Right cardiac atrium (tissue), 5 donors: Measurements from ENCODE around the gene C10orf105. TPM values are rescaled to one million over a fixed set of nuclear protein-coding genes. Genes with fewer than 3 reads are reported as not detected.
A peak's percentile ranks its signal among the peaks of the same experiment; 100 is the strongest.

Experiments
- ATAC-seq, 2 donors: fragments of 200-7000 bp; cut with Tn5 transposase; one replicate each; pipeline versions ENCODE4 v1.8.0 to v1.9.1; 2020; ENCODE audit warnings: moderate library complexity in 2 of 2, mild to moderate bottlenecking in 1 of 2
- DNase-seq, 3 donors: peaks; one replicate each; pipeline ENCODE4 v3.0.0-alpha.2; 2020
- H3K27ac ChIP-seq: one replicate; pipeline ENCODE4 v1.5.1; 2013; ENCODE audit warnings: mild to moderate bottlenecking, low read length, control low read depth, moderate library complexity
- H3K27me3 ChIP-seq: one replicate; pipeline ENCODE4 v1.6.1; 2013; ENCODE audit not compliant: control insufficient read depth, insufficient read depth
- H3K4me1 ChIP-seq: one replicate; pipeline ENCODE4 v1.6.1; 2013; ENCODE audit warnings: low read length; ENCODE audit not compliant: control insufficient read depth, insufficient read depth
- H3K4me3 ChIP-seq: one replicate; pipeline ENCODE4 v1.5.1; 2013; ENCODE audit warnings: low read length, control low read depth
- H3K9me3 ChIP-seq: one replicate; pipeline ENCODE4 v1.6.1; 2013; ENCODE audit warnings: low read length; ENCODE audit not compliant: control insufficient read depth
- WGBS: extraction: QIAGEN DNeasy Blood & Tissue Kit; methylation state at CpG from one replicate; pipeline ENCODE4 v1.1.7; 2013; 5-methylcytosine and 5-hydroxymethylcytosine counted together
- intact Hi-C, 4 donors: fragments of 100-400 bp; cut with DNase I; formaldehyde crosslinking; loops; one replicate each; pipeline versions ENCODE4 v1.11.0 to v1.14.0; 2022 to 2023
- polyA plus RNA-seq: library from polyadenylated mRNA; stranded (reverse); fragments of 200-250 nt; gene quantifications from one replicate; pipeline ENCODE4 v1.2.3, GENCODE V29; 2013
- total RNA-seq, 4 donors: library from RNA; stranded (reverse); fragmentation: NEBNext Ultra II Directional; extraction: Animal tissue kit (Norgen Biotek cat#: 25700); gene quantifications; one replicate each; pipeline ENCODE4 v1.2.1, GENCODE V29; 2021
- donor health status: healthy with polysubstance abuse.
- donor health status: DM: no; HTN: yes; CAD: no.
- donor health status: DM: no; HTN: no; CAD: no.
- donor health status: DM: no; HTN: yes; CAD: no; lungs with severe emphysema.
- donor health status: DM: yes; HTN: yes; CAD: no.

Gene C10orf105
- total and polyA plus RNA-seq, 5 donors, result 0.09 to 0.36 (median 0.19) TPM; not detected in 1

DNA sequence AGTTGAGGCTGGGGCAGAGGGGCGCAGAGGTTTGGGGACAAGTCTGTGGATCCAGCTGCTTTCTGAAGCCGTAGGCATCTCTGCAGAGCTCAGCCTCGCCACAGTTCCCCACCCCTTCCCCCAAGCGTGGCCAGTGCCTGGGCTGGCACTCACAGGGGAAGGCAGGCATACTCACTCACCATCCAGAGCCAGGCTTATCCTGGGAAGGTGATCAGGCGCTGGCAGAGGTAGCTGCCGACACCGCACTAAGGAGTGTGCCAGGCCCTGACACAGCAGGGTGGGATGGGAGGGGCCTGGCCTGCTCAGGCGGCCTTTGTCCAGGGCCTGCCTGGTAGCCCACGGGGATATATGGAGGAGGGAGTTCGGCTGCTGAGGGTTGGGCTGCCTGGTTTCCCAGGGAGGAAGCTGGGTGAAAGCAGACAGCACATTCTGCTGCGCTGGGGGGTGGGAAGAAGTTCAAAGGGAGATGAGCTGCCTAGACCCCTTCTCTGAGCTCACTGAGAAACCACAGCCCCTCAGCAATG is 37.9 kb upstream of the C10orf105 start:
- Histone ChIP-seq H3K4me3 (no peak overlapping the region), H3K27ac (no peak overlapping the region), H3K27me3 (no peaks in the 10 kb centered on the region), H3K4me1 (peaks cover 2% of the 10 kb centered on the region), H3K9me3 (no peaks in the 10 kb centered on the region)
- intact Hi-C loops, result no loop called here
- 64% methylated on average over 11 of the region's 11 CpGs for WGBS
- DNase-seq (peak in 2 of 3 donors; percentile 47 to 60), ATAC-seq (peak; percentile 23 to 27)

DNA sequence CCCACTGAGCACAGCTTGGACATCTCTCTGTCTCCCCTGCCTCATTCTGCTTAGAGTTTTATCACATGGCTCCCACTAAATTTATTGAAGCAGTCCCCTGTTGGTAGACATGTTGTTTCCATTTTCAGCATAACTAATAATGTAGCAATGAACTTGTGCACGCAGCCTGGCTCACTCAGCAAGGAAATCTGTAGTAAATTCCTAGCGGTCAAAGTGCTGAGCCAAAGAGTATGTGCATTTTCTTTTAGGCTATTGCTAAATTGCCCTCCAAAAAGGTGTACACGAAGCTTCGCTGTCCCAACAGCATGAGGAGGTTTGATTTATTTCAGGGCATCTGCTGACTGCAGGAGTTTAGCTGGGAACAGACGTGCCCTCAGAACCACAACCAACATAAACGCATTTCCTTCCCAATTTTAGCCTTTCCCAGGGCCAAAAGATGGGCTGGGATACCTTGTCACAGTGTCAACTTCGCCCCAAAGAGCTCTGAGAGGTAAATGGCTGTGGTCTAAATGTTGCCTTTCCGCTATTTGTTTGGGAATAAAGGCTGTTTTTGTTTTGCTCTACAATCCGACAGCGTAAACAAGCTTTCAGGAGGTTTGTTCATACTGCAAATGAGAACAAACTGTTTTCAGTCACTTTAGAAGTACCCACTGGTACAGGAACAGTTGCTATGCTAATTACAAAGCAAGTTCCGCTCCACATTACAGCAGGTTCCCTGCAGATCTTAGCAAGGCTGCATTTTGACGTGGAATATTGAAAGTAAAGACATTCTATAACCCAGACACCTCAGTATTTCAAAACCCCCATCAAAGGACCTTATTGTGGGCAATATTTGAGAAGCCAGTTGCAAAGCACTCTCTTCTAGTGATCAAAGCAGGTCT is 37.0 kb upstream of the C10orf105 start:
- Histone ChIP-seq H3K9me3 (no peaks in the 10 kb centered on the region), H3K4me3 (no peak overlapping the region), H3K27ac (no peak overlapping the region), H3K4me1 (peaks cover 2% of the 10 kb centered on the region), H3K27me3 (no peaks in the 10 kb centered on the region)
- WGBS, result 76% methylated on average over 12 of the region's 12 CpGs
- intact Hi-C loops, result no loop called here
- DNase-seq, result peak in 2 of 3 donors; percentile 4 to 6
- no peak for ATAC-seq

DNA sequence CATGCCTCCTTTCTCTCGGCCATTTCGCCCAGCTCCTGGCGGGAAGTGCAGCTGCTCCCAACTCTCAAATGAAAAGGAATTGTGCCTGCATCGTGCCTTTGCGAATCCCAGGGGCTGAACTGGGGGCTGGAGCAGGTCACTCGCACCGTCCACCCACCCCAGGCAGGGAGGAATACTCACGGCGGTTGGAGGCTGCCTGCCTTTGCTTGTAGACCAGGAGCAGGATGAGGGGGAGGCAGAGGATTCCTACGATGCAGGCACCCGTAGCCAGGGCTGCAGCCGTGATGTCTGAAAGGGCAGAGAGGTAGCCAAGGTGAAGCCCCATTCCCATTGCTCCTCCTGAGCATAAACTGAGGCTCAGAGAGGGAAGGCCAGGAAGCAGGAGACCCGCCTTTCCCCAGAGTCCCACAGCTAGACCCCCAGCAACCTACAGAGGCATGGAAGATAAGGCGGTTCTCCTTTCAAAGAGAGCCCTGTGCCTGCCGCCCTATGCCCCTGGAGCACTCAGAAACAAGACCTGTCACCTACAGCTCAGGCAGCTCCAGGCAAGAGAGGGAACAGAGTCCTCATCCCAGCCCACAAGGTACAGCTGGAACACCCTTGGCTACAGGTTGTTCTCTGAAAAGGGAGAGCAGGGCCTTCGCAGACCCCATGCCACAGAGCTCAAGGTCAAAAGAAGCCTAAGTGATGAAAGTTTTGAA is 35.8 kb upstream of the C10orf105 start:
- H3K27ac ChIP-seq, result no peak overlapping the region
- H3K4me3 ChIP-seq, result no peak overlapping the region
- WGBS, result 87% methylated on average over 16 of the region's 16 CpGs
- DNase-seq (peak in 2 of 3 donors; percentile 38 to 43), ATAC-seq (no peak)
- H3K4me1 ChIP-seq, result peaks cover 2% of the 10 kb centered on the region
- H3K9me3 ChIP-seq, result no peaks in the 10 kb centered on the region
- intact Hi-C loops, result no loop called here
- H3K27me3 ChIP-seq, result no peaks in the 10 kb centered on the region

DNA sequence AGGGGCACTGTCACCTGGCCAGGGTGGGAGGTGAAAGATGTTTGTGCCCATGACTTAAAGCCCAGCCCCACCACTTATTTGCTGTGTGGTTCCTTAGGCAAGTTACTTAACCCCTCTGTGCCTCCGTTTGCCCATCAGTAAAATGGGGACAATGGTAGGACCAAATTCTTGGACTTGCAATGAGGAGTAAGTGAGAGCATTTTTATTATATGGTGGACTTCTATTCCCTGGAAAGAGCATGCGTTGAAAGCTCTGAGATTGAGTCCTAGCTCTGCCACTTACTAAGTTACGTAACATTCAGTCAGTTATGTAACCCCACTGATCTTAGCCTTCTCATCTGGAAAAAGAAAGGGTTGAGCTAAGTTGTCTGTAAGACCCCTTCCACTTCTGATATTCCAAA is 35.0 kb upstream of the C10orf105 start:
- H3K4me3 ChIP-seq, result no peak overlapping the region
- peaks cover 2% of the 10 kb centered on the region for H3K4me1 ChIP-seq
- H3K9me3 ChIP-seq, result no peaks in the 10 kb centered on the region
- 69% methylated on average over 3 of the region's 3 CpGs for WGBS
- intact Hi-C loops, result no loop called here
- no peak for DNase-seq
- no peaks in the 10 kb centered on the region for H3K27me3 ChIP-seq
- no peak for ATAC-seq
- H3K27ac ChIP-seq, result no peak overlapping the region

DNA sequence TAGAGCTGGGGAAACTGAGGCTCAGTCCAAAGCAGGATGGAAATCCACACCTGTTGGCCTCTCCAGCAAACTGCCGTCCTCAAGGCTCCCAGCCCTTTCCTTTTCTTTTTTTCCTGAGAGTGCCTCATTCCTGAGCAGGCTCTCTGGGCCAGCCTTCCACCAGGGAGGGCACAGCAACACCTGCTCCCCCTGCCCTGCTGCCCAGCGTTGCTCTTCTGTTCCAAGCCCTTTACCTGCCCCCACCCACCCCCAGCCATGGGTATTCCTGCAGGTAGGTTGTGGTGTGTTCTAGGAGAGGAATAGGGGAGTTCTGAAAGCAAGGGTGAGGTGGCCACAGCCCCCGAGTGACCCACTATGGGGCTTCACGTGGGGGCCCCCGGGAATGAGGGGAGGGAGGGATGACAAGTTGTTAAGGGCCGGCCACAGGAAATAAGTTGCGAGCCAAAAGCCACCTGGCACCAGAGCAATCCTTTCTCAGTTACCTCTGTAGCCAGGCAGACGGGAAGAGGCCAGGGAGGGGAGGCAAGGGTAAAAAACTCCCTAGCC is 34.5 kb upstream of the C10orf105 start:
- WGBS, result 50% methylated on average over 8 of the region's 8 CpGs
- peaks cover 7% of the 10 kb centered on the region for H3K4me1 ChIP-seq
- intact Hi-C loops, result no loop called here
- H3K4me3 ChIP-seq, result no peak overlapping the region
- no peak overlapping the region for H3K27ac ChIP-seq
- H3K9me3 ChIP-seq, result no peaks in the 10 kb centered on the region
- peak in 2 of 3 donors; percentile 44 to 47 for DNase-seq
- no peaks in the 10 kb centered on the region for H3K27me3 ChIP-seq
- ATAC-seq, result no peak

DNA sequence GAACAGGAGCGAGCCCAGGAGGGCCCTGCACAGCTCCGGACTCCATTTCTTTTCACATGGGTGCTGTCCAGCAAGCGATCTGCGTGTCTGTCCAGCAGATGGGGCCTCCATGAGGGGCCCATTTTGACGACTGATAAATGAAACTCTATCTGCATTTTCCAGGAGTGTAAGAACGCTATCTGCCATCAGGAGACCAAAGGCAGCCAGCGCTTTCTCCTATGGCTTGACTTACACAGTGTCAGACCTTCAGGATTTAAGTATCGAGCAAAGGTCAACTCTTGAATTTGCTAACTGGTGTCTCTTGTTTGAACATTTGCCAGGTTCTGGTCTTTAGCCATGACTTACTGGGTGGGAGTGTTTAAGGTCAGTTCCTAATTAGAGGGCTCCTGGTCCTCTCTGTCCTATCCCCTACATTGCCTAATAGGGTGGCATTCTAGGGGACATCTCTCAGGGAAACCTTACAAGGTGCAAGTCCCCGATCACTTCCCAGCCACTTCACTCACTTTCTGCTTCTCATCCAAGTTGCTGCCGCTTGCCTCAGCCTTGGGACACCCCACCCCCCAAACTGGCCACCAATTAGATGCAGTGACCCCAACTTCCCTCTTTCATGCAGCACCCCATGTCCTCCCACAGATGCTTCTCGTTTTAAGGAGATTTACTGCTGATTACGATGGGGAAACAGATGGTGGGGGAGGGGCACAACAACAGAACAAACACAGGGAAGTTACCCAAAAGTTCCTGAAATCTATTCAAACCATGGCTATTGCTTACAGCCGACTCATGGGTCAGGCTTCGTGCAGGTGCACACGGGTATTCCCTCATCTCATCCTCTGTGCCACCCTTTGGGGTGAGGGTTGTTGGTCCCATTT is 33.7 kb upstream of the C10orf105 start:
- Histone ChIP-seq H3K9me3 (no peaks in the 10 kb centered on the region), H3K4me3 (no peak overlapping the region), H3K27me3 (no peaks in the 10 kb centered on the region), H3K27ac (no peak overlapping the region), H3K4me1 (peaks cover 12% of the 10 kb centered on the region)
- ATAC-seq (peak in 1 of 2 donors; percentile 4), DNase-seq (peak; percentile 45 to 78 (median 76))
- WGBS, result 74% methylated on average over 15 of the region's 15 CpGs
- intact Hi-C loops, result no loop called here

DNA sequence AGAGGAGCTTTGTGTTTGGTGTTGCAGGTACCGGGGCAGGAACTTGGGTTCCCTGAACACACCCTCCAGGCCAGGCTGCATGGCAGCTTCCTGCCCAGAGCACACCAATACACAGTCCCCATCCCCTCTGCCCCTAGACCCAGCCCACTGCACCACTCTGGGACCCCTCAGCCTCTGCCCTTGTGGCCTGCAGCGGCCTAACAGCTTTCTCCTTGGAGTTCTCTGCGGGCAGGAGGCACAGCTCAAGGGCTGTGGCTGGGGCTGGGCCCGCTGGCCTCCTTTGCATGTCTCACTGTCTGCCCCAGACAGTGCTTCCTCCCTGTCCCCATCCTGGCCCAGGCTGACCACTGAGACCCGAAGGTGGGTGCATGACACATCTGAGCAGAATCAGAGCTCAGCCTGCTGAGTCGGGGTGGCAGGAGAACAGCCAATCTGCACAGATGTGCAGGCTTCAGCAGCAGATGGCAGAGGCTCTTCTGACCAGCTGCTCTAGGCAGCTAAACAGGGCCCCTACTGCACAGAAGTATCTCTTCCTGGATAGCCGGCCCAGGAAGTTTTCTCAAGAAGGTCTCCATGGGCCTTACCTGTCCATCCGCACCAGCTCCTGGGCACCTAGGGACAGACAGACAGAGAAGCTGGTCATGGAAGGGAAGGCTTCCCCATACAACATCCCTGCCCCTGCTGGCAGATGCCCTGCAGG is 33.0 kb upstream of the C10orf105 start:
- intact Hi-C loops, result no loop called here
- DNase-seq, result peak in 2 of 3 donors; percentile 37 to 49
- Histone ChIP-seq H3K27me3 (no peaks in the 10 kb centered on the region), H3K27ac (no peak overlapping the region), H3K9me3 (no peaks in the 10 kb centered on the region), H3K4me1 (peaks cover 19% of the 10 kb centered on the region), H3K4me3 (no peak overlapping the region)
- WGBS, result 78% methylated on average over 8 of the region's 8 CpGs
- no peak for ATAC-seq

DNA sequence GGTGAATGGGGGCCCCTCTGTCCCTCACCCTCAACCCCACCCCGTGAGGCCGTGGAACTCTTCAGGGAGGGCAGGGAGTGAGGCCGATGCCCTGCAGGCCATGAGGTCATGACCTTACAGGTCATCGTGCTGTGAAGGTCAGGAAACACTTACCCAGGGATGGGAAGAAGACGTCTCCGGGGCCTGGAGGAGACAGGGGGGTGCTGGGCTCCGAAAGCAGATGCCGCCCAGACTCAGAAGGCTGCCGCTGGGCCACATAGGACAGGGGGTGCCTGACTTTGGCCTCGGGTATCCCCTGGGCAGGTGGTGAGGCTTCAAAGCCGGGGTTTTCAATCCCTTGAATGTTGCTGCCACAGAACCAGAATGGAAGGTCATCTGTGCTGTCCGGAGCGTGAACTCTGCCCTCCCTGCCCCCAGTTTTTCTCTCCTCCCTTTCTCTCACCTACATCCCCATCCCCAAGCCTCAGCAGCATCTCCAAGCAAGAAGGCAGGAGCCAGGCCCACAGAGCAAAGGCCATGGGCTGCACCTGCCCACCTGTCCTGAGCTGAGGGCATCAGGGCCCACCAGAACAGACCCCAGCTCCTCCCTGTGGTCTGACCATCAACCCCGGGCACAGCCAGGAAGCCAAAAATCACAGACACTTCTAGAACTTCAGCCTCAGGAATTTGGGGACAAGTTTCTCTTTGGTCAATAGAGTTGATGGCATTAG is 32.1 kb upstream of the C10orf105 start:
- peaks cover 28% of the 10 kb centered on the region for H3K4me1 ChIP-seq
- H3K4me3 ChIP-seq, result no peak overlapping the region
- H3K9me3 ChIP-seq, result no peaks in the 10 kb centered on the region
- intact Hi-C loops, result no loop called here
- H3K27me3 ChIP-seq, result no peaks in the 10 kb centered on the region
- 84% methylated on average over 14 of the region's 14 CpGs for WGBS
- peak in 2 of 3 donors; percentile 27 to 46 for DNase-seq
- no peak for ATAC-seq
- no peak overlapping the region for H3K27ac ChIP-seq

DNA sequence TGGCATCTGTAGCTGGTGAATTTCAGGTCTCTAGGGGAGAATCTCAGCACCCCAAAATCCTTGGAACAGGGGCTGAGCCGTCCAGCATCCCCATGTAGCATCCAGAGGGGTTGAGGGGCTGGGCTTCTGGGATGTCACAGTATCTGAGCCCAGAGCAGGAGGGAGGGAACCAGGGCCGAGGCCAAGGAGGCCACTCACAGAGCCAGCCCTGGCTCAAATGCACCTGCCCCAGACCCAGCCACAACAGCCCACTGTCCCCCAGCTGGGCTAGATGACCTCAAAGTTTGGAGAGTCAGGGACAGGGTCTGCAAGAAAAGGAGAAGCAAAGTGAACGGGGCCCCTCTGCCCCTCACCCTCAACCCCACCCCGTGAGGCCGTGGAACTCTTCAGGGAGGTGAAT is 31.4 kb upstream of the C10orf105 start:
- 85% methylated on average over 5 of the region's 5 CpGs for WGBS
- intact Hi-C loops, result no loop called here
- peaks cover 34% of the 10 kb centered on the region for H3K4me1 ChIP-seq
- H3K27me3 ChIP-seq, result no peaks in the 10 kb centered on the region
- DNase-seq (peak in 2 of 3 donors; percentile 42 to 50), ATAC-seq (no peak)
- H3K27ac ChIP-seq, result no peak overlapping the region
- H3K4me3 ChIP-seq, result no peak overlapping the region
- H3K9me3 ChIP-seq, result no peaks in the 10 kb centered on the region
